Mesothelial cell of epicardium (in vitro differentiated cells): ENCODE data around the gene JARID2. TPM values are rescaled to one million over a fixed set of nuclear protein-coding genes. Genes with fewer than 3 reads are reported as not detected.

ENCODE experiments used
- DNase-seq, 2 experiments: peaks; one replicate each; pipeline ENCODE4 v3.0.0; 2021; ENCODE audit warnings: low spot score in 2 of 2; ENCODE audit not compliant: unreplicated experiment in 2 of 2
- H3K27ac Mint-ChIP-seq: 2 replicates; pipeline ENCODE4 v1.8.0; 2021; ENCODE audit warnings: mixed read lengths
- H3K27me3 Mint-ChIP-seq: 2 replicates; pipeline ENCODE4 v1.8.0; 2021; ENCODE audit warnings: low read depth, mixed read lengths
- H3K36me3 Mint-ChIP-seq: 2 replicates; pipeline ENCODE4 v1.8.0; 2021; ENCODE audit warnings: mixed read lengths
- H3K4me1 Mint-ChIP-seq: 2 replicates; pipeline ENCODE4 v1.8.0; 2021; ENCODE audit warnings: mixed read lengths
- H3K4me3 Mint-ChIP-seq: 2 replicates; pipeline ENCODE4 v1.8.0; 2021; ENCODE audit warnings: mild to moderate bottlenecking, moderate library complexity, mixed read lengths
- H3K9me3 Mint-ChIP-seq: 2 replicates; pipeline ENCODE4 v1.8.0; 2021; ENCODE audit warnings: mixed read lengths
- CTCF ChIP-seq: fragments of 200-600 bp; sonication (generic); IDR thresholded peaks from one replicate; pipeline ENCODE4 v1.5.0; 2021; ENCODE audit warnings: antibody characterized with exemption; ENCODE audit not compliant: unreplicated experiment
- total RNA-seq: library from RNA; stranded (reverse); gene quantifications from 3 replicates; pipeline ENCODE4 v1.2.1, GENCODE V29; 2021

JARID2 gene
- total RNA-seq, 1 donor from 2014 or later = 35.3 TPM

GRCh38 chr6:15252195-15252594 lies 6.3 kb downstream of the JARID2 start:
- no peaks in the 10 kb centered on the region for H3K9me3 Mint-ChIP-seq
- TF ChIP-seq CTCF = no peak
- H3K27ac Mint-ChIP-seq = no peak overlapping the region
- H3K27me3 Mint-ChIP-seq = no peaks in the 10 kb centered on the region
- peaks cover 57% of the 10 kb centered on the region for H3K4me1 Mint-ChIP-seq
- H3K36me3 Mint-ChIP-seq = no peaks in the 10 kb centered on the region
- no peak for DNase-seq
- H3K4me3 Mint-ChIP-seq = no peak overlapping the region

GRCh38 chr6:15253203-15254022 lies 7.5 kb downstream of the JARID2 start:
- no peak overlapping the region for H3K4me3 Mint-ChIP-seq
- DNase-seq = no peak
- peaks cover 64% of the 10 kb centered on the region for H3K4me1 Mint-ChIP-seq
- H3K9me3 Mint-ChIP-seq = no peaks in the 10 kb centered on the region
- H3K36me3 Mint-ChIP-seq = no peaks in the 10 kb centered on the region
- no peak overlapping the region for H3K27ac Mint-ChIP-seq
- no peaks in the 10 kb centered on the region for H3K27me3 Mint-ChIP-seq
- no peak for TF ChIP-seq CTCF

- Mint-ChIP-seq H3K27ac (no peak overlapping the region), H3K4me1 (peaks cover 68% of the 10 kb centered on the region), H3K9me3 (no peaks in the 10 kb centered on the region), H3K36me3 (no peaks in the 10 kb centered on the region), H3K4me3 (no peak overlapping the region), H3K27me3 (no peaks in the 10 kb centered on the region)
- no peak for TF ChIP-seq CTCF
- DNase-seq = no peak
These were observed 8.5 kb downstream of the JARID2 start for GRCh38 chr6:15254070-15254975.

- TF ChIP-seq CTCF = no peak
- Mint-ChIP-seq H3K4me3 (no peak overlapping the region), H3K4me1 (peaks cover 69% of the 10 kb centered on the region), H3K9me3 (no peaks in the 10 kb centered on the region), H3K27me3 (no peaks in the 10 kb centered on the region), H3K27ac (no peak overlapping the region), H3K36me3 (no peaks in the 10 kb centered on the region)
- no peak for DNase-seq
These were observed 9.6 kb downstream of the JARID2 start for GRCh38 chr6:15255481-15255880.

- peaks cover 72% of the 10 kb centered on the region for H3K4me1 Mint-ChIP-seq
- no peak overlapping the region for H3K4me3 Mint-ChIP-seq
- no peaks in the 10 kb centered on the region for H3K36me3 Mint-ChIP-seq
- no peaks in the 10 kb centered on the region for H3K9me3 Mint-ChIP-seq
- no peaks in the 10 kb centered on the region for H3K27me3 Mint-ChIP-seq
- DNase-seq = no peak
- TF ChIP-seq CTCF = no peak
- H3K27ac Mint-ChIP-seq = no peak overlapping the region
These were observed 10.1 kb downstream of the JARID2 start for GRCh38 chr6:15255909-15256395.
